Measurements from ENCODE around the gene WDR4. TPM values are rescaled to one million over a fixed set of nuclear protein-coding genes. Genes with fewer than 3 reads are reported as not detected.

WDR4 gene
- total and polyA plus RNA-seq, 2 experiments from 2014 or later, result 22.5 to 50.2 TPM

DNA sequence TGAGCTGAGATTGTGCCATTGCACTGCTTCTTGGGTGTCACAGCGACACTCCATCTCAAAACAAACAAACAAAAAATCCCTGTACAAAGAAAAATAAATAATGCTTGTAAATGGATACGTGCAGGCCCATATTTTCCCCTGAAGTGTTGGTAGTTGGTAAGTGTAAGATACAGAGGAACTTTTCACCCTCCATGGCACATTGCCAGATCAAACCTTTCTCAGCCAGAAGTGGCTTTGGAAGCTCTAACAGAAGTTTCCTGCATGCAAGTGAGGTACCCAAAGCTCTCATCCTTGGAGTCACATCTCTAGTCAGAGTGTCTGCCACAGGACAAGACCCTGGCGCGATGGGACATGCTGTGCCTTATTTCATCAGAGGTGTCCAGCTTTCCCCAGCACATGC is 21.1 kb upstream of the WDR4 start (continued):
- TF ChIP-seq, protein P1, sequence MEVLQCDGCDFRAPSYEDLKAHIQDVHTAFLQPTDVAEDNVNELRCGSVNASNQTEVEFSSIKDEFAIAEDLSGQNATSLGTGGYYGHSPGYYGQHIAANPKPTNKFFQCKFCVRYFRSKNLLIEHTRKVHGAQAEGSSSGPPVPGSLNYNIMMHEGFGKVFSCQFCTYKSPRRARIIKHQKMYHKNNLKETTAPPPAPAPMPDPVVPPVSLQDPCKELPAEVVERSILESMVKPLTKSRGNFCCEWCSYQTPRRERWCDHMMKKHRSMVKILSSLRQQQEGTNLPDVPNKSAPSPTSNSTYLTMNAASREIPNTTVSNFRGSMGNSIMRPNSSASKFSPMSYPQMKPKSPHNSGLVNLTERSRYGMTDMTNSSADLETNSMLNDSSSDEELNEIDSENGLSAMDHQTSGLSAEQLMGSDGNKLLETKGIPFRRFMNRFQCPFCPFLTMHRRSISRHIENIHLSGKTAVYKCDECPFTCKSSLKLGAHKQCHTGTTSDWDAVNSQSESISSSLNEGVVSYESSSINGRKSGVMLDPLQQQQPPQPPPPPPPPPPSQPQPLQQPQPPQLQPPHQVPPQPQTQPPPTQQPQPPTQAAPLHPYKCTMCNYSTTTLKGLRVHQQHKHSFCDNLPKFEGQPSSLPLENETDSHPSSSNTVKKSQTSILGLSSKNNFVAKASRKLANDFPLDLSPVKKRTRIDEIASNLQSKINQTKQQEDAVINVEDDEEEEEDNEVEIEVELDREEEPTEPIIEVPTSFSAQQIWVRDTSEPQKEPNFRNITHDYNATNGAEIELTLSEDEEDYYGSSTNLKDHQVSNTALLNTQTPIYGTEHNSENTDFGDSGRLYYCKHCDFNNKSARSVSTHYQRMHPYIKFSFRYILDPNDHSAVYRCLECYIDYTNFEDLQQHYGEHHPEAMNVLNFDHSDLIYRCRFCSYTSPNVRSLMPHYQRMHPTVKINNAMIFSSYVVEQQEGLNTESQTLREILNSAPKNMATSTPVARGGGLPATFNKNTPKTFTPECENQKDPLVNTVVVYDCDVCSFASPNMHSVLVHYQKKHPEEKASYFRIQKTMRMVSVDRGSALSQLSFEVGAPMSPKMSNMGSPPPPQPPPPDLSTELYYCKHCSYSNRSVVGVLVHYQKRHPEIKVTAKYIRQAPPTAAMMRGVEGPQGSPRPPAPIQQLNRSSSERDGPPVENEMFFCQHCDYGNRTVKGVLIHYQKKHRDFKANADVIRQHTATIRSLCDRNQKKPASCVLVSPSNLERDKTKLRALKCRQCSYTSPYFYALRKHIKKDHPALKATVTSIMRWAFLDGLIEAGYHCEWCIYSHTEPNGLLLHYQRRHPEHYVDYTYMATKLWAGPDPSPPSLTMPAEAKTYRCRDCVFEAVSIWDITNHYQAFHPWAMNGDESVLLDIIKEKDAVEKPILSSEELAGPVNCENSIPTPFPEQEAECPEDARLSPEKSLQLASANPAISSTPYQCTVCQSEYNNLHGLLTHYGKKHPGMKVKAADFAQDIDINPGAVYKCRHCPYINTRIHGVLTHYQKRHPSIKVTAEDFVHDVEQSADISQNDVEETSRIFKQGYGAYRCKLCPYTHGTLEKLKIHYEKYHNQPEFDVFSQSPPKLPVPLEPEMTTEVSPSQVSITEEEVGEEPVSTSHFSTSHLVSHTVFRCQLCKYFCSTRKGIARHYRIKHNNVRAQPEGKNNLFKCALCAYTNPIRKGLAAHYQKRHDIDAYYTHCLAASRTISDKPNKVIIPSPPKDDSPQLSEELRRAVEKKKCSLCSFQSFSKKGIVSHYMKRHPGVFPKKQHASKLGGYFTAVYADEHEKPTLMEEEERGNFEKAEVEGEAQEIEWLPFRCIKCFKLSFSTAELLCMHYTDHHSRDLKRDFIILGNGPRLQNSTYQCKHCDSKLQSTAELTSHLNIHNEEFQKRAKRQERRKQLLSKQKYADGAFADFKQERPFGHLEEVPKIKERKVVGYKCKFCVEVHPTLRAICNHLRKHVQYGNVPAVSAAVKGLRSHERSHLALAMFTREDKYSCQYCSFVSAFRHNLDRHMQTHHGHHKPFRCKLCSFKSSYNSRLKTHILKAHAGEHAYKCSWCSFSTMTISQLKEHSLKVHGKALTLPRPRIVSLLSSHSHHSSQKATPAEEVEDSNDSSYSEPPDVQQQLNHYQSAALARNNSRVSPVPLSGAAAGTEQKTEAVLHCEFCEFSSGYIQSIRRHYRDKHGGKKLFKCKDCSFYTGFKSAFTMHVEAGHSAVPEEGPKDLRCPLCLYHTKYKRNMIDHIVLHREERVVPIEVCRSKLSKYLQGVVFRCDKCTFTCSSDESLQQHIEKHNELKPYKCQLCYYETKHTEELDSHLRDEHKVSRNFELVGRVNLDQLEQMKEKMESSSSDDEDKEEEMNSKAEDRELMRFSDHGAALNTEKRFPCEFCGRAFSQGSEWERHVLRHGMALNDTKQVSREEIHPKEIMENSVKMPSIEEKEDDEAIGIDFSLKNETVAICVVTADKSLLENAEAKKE (CRISPR knock-in tag; IDR thresholded peaks at IDR 0.05), result no peak
- TF ChIP-seq ZNF331 (CRISPR knock-in tag; IDR thresholded peaks at IDR 0.05; ENCODE audit: low read depth) (no peak), POLR2AphosphoS5 (IDR thresholded peaks at IDR 0.05; ENCODE audit: low read depth) (no peak), CREB1 (CRISPR knock-in tag; IDR thresholded peaks at IDR 0.05; ENCODE audit: low read depth) (no peak), ZNF114 (CRISPR knock-in tag; IDR thresholded peaks at IDR 0.05) (no peak), NANOG (IDR thresholded peaks at IDR 0.05; ENCODE audit: borderline replicate concordance) (no peak), EZH2phosphoT487 (IDR thresholded peaks at IDR 0.05; ENCODE audit: unreplicated experiment) (no peak)

- peaks cover 5% of the 10 kb centered on the region for H3K27me3 Mint-ChIP-seq (ENCODE audit: insufficient read depth, low read depth, poor library complexity)
- peak within 1 kb of the TSS; percentile 85 for H2AFZ ChIP-seq
- no peaks in the 10 kb centered on the region for H3K27me3 ChIP-seq (ENCODE audit: insufficient read depth)
- TF ChIP-seq ETS1 (IDR thresholded peaks at IDR 0.05) (0 out of 2 replicates have a peak, but pooled peaks have one; percentile 50), JUNB (IDR thresholded peaks at IDR 0.05; ENCODE audit: unreplicated experiment) (no peak), POLR2AphosphoS5 (IDR thresholded peaks at IDR 0.05; ENCODE audit: low read depth) (peak; percentile 89), EZH2phosphoT487 (IDR thresholded peaks at IDR 0.05; ENCODE audit: unreplicated experiment) (no peak), CREB1 (CRISPR knock-in tag; IDR thresholded peaks at IDR 0.05; ENCODE audit: low read depth) (peak; percentile 92)
- H3K27ac Mint-ChIP-seq, result peak within 1 kb of the TSS; percentile 96
- H3K4me1 ChIP-seq (ENCODE audit: insufficient read depth), result no peaks in the 10 kb centered on the region; the same call in 1 of the 2 replicates
- ATAC-seq (peak; percentile 94), DNase-seq (ENCODE audit: low spot score) (peak; percentile 99)
- peaks cover 8% of the 10 kb centered on the region for H3K36me3 ChIP-seq (ENCODE audit: insufficient read depth)
- H3K27ac ChIP-seq (ENCODE audit: low read depth), result peak within 1 kb of the TSS; percentile 94
- H3F3A ChIP-seq (replicated peaks; ENCODE audit: low read depth), result peaks cover 23% of the 10 kb centered on the region; the same call in 1 of the 2 replicates
- H3K9me3 Mint-ChIP-seq, result no peaks in the 10 kb centered on the region; the same call in 2 of the 3 replicates
- peaks cover 6% of the 10 kb centered on the region; the same call in 1 of the 2 replicates for H4K20me1 ChIP-seq (replicated peaks; ENCODE audit: insufficient read depth)
- H3K9me2 ChIP-seq (ENCODE audit: insufficient read depth), result no peaks in the 10 kb centered on the region
- H3K4me1 Mint-ChIP-seq, result peaks cover 5% of the 10 kb centered on the region; the same call in 2 of the 3 replicates
- peaks cover 18% of the 10 kb centered on the region for H3K36me3 Mint-ChIP-seq (ENCODE audit: low read depth)
- H3K4me2 ChIP-seq, result peak within 1 kb of the TSS; percentile 95
- peaks cover 23% of the 10 kb centered on the region for H3K79me2 ChIP-seq (replicated peaks; ENCODE audit: insufficient read depth)
- H3K4me3 ChIP-seq, result peak within 1 kb of the TSS; percentile 99
- peak within 1 kb of the TSS; percentile 88 for H3K4me3 Mint-ChIP-seq
Observed at GRCh38 chr21:42892931-42893755, 13.8 kb upstream of the WDR4 start, which contains the start of gene NDUFV3. TSS of gene NDUFV3 (plus strand) at chr21:42893309. CDS start at chr21:42893334, 25 bp downstream.

Data from GM23338 (cell line).